ENCODE data around the gene SNRPE. TPM values are rescaled to one million over a fixed set of nuclear protein-coding genes. Genes with fewer than 3 reads are reported as not detected.

The SNRPE gene
- polyA plus RNA-seq, 1 donor (not counting 4 experiments of a cell fraction or from before 2014, with no cell fraction given) = 235 TPM

DNA sequence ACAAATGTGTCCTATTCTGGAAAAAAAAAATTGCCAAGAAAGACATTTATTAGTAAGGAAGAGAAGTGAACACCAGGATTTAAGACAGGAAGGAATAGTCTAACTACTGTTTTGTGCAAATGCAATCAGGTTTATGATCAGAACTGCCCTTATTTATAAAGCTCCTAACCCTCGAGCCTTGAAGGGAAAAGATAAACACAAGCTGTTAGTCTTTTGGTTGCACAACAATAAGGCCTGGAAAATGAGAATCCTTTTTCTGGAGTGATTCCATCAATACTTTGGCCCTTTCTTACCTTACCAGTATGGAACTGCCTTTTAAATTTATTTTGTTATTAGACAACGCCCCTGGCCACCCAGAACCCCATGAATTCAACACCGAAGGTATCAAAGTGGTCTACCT, 52.9 kb downstream of the SNRPE start:
- Histone ChIP-seq H3K9me3 (ENCODE audit: control insufficient read depth, low read depth, low read length) (no peaks in the 10 kb centered on the region), H3K4me3 (ENCODE audit: control insufficient read depth in 2 of 3, extremely low read depth in 1 of 3, insufficient read depth in 2 of 3, low read depth in 1 of 3, low read length in 3 of 3) (no peak overlapping the region), H3K27me3 (ENCODE audit: control insufficient read depth, extremely low read depth, insufficient read depth, low read length) (no peaks in the 10 kb centered on the region), H4K20me1 (ENCODE audit: control insufficient read depth, extremely low read depth, insufficient read depth, low read length) (no peaks in the 10 kb centered on the region), H3K4me1 (ENCODE audit: control insufficient read depth, extremely low read depth, insufficient read depth, low read length) (no peaks in the 10 kb centered on the region), H3K9me1 (ENCODE audit: control insufficient read depth, extremely low read depth, insufficient read depth, low read length) (no peaks in the 10 kb centered on the region), H3K79me2 (ENCODE audit: control insufficient read depth, insufficient read depth, low read length) (no peaks in the 10 kb centered on the region), H3K9ac (ENCODE audit: control insufficient read depth, extremely low read depth, insufficient read depth, low read length) (no peak overlapping the region), H2AFZ (ENCODE audit: control insufficient read depth, low read length) (no peak overlapping the region), H3K36me3 (ENCODE audit: control insufficient read depth in 2 of 2, extremely low read depth in 1 of 2, insufficient read depth in 2 of 2, low read length in 2 of 2) (no peaks in the 10 kb centered on the region), H3K4me2 (ENCODE audit: control insufficient read depth, extremely low read depth, insufficient read depth, low read depth, low read length) (no peak overlapping the region), H3K27ac (ENCODE audit: control insufficient read depth, insufficient read depth, low read length) (no peak overlapping the region)
- DNase-seq (ENCODE audit: low read depth, low spot score) (no peak), FAIRE-seq (no peak)
- dilution Hi-C loops (cut with MboI; ENCODE audit: extremely low pct_ligation_motif_present, low sequenced_read_pairs) = no loop called here
- TF ChIP-seq EZH2 (IDR thresholded peaks at IDR 0.05; ENCODE audit: low read length) = no peak
- TF ChIP-seq CTCF (optimal IDR thresholded peaks at IDR 0.05 in 1 of 3, IDR thresholded peaks at IDR 0.05 in 1 of 3, conservative IDR thresholded peaks at IDR 0.05 in 1 of 3; ENCODE audit: extremely low read depth in 1 of 3, insufficient read depth in 2 of 3, low read length in 3 of 3) = no peak

DNA sequence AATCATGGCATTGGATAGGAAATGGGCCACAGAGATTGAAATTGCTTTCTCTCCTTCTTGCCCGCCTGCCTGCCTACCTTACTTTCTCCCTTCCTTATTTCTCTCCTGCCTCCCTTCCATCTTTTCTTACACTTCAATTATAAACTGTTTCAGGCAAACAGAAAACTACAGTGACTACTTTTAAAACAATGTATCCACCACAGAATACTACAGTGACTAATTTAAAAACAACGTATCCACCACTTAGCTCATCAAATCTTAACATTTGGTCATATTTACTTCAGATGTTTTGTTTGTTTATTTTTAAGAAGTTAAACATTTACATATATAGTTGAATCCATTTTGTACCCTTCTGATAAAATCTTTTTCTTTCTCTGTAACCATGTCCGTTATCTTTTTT, 54.4 kb downstream of the SNRPE start:
- FAIRE-seq (no peak), DNase-seq (ENCODE audit: low read depth, low spot score) (no peak)
- H3K4me1 ChIP-seq (ENCODE audit: control insufficient read depth, extremely low read depth, insufficient read depth, low read length) = no peaks in the 10 kb centered on the region
- no peak overlapping the region for H3K27ac ChIP-seq (ENCODE audit: control insufficient read depth, insufficient read depth, low read length)
- H3K9ac ChIP-seq (ENCODE audit: control insufficient read depth, extremely low read depth, insufficient read depth, low read length) = no peak overlapping the region
- no peaks in the 10 kb centered on the region for H3K79me2 ChIP-seq (ENCODE audit: control insufficient read depth, insufficient read depth, low read length)
- H3K27me3 ChIP-seq (ENCODE audit: control insufficient read depth, extremely low read depth, insufficient read depth, low read length) = no peaks in the 10 kb centered on the region
- peak overlapping the region; percentile 40 for H2AFZ ChIP-seq (ENCODE audit: control insufficient read depth, low read length)
- no peak overlapping the region for H3K4me2 ChIP-seq (ENCODE audit: control insufficient read depth, extremely low read depth, insufficient read depth, low read depth, low read length)
- dilution Hi-C loops (cut with MboI; ENCODE audit: extremely low pct_ligation_motif_present, low sequenced_read_pairs) = no loop called here
- no peaks in the 10 kb centered on the region for H4K20me1 ChIP-seq (ENCODE audit: control insufficient read depth, extremely low read depth, insufficient read depth, low read length)
- H3K9me1 ChIP-seq (ENCODE audit: control insufficient read depth, extremely low read depth, insufficient read depth, low read length) = no peaks in the 10 kb centered on the region
- no peak for TF ChIP-seq CTCF (optimal IDR thresholded peaks at IDR 0.05 in 1 of 3, IDR thresholded peaks at IDR 0.05 in 1 of 3, conservative IDR thresholded peaks at IDR 0.05 in 1 of 3; ENCODE audit: extremely low read depth in 1 of 3, insufficient read depth in 2 of 3, low read length in 3 of 3)
- TF ChIP-seq EZH2 (IDR thresholded peaks at IDR 0.05; ENCODE audit: low read length) = no peak
- H3K9me3 ChIP-seq (ENCODE audit: control insufficient read depth, low read depth, low read length) = no peaks in the 10 kb centered on the region
- H3K4me3 ChIP-seq (ENCODE audit: control insufficient read depth in 2 of 3, extremely low read depth in 1 of 3, insufficient read depth in 2 of 3, low read depth in 1 of 3, low read length in 3 of 3) = no peak overlapping the region
- H3K36me3 ChIP-seq (ENCODE audit: control insufficient read depth in 2 of 2, extremely low read depth in 1 of 2, insufficient read depth in 2 of 2, low read length in 2 of 2) = no peaks in the 10 kb centered on the region

All from keratinocyte (primary cell).